ENCODE results near the gene NTM.
A peak's percentile ranks its signal among the peaks of the same experiment; 100 is the strongest.
"Not testable (repeated sequence)": the region's sequence is repeated elsewhere in the genome, so short reads cannot be mapped to it uniquely, and the experiment has no call there.

The NTM gene

DNA sequence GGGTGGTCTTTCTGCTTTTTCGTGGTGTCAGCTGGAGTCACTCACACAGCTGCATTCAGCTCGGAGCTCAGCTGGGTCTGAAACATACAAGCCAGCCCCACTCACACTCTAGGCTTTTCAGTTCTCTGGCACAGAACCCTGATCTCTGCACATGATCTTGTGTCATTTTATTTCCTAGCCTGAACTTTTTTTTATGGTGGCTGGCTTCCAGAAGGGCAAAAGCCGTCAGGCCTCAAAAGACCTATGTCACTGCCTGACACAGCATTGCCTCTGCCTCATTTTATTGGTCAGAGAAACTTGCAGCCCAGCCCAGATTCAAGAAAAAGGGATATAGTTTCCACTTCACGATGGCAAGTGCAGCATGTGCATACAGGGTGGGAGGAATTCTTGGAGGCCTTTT, 117.8 kb downstream of the NTM start:
- DNase-seq = peak in 29 of 58 donors; percentile 18 to 81 (median 46)

DNA sequence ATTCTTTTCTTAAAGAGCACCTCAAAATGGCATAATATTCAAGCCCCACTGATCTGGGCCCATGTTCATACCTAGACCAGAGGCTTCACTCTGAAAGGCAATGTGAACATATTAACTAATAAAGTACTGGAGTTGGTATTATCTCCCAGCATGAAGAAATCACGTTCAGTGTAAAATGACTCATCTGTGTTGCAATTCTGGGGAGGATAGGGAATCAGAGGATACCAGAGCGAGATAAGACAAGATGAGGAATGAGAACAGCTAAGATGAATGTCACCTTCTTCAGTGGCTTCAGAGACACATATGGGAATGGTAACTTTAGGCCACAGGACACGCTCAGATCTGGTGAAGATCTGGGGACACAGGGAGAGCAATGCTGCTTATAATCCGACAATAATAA, 121.1 kb downstream of the NTM start:
- no peak for DNase-seq

DNA sequence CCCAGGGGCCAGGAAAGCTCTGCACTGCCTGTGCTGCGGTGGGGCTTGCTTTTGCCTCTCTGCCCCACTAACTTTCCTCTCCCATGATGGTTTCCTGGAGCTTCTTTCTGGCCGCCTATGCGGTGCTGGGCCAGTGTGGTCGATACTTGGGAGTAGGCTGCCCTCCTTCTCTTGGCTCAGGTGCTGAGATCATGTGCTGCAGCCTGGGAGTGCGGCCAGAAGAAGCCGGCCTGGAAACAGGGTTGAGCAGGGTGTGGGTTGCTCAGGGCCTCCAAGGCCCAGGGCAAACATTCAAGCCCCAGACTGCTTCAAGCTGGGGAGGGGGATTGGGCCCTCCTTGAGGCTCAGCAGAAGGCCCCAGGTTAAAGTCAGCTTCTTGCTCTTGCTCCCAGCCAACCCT, 125.0 kb downstream of the NTM start:
- DNase-seq = peak in 48 of 58 donors; percentile 10 to 85 (median 60)

DNA sequence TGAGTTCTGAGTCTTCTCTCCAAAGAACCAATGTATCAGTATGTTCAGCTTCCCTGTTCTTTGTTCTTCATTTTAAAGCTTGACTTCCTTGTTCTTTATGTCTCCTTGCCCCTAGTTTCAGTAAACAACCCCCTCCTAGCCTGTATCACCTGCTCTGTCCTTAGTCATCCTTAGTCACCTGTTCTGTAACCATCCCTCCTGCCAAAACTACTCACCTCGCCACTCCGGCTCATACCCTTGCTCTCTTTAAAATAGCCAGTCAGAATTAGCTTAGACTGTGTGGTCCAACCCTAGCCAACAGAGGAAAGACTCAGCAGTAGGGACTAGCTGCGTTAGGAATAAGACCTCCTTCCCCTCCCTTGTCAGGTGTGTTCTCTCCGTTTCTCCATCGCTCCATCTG, 127.3 kb downstream of the NTM start:
- not testable (repeated sequence) for DNase-seq

DNA sequence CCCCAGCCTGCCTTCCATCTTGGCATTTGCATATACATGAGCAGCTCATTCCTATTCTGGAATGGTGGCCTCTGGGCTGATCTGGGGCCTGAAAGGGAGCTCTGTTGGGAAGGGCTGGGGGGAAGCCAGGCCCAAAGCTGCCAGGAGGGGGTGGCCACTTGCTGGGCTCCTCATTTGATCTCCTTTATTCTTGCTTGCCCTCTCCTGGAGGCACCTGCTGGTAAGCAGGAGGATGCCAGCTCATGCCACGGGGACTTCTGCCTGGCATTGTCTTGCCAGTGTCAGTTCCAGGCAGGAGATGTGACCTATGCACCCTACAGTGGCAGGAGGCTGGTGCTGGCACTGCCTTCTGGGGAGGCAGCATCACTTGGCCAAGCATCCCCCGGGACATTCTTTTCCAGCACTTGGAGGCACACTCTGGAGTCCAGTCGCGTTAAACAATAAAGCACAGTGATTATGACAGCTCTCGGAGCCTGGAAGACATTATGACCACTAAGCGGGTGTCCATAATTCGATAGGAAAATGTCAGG, 128.3 kb downstream of the NTM start:
- DNase-seq = peak in 51 of 58 donors; percentile 17 to 95 (median 66)

DNA sequence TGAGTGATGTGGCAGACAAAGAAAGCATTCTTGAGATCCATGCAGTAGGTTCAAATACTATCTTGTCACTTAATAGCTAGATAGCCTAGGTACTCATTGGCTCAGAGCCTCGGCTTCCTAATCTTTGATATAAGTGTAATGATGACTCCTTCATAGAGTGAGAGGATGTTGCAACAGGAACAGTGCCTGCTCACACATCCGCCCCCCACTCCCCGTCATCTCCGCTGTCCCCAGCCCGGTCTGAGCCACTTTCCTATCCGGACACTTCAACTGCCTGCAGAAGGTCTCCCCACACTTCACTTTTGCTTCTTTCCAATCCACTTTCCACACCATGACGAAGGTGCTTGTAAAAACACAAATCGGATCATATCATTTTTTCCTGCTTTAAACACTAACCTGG, 128.8 kb downstream of the NTM start:
- no peak for DNase-seq

DNA sequence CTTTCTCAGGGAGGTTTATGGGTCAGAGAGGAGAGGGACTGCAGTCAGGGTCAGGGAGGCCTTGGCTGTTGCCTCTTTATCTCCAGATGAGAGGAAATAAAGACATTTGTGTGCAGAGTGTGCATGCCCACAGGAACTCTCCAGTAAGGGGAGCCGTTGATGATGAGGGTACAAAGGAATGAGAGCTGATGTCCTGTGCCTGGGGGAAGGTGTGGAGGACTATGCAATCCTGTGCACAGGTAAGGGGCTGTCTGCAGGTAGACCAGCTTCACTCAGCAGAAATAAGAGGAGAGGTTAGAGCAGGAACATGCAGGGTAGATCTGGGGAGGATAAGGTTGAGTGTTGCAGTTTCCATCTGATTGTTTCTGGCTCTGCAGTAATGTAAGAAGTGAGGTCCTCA, 132.6 kb downstream of the NTM start:
- DNase-seq = no peak

DNA sequence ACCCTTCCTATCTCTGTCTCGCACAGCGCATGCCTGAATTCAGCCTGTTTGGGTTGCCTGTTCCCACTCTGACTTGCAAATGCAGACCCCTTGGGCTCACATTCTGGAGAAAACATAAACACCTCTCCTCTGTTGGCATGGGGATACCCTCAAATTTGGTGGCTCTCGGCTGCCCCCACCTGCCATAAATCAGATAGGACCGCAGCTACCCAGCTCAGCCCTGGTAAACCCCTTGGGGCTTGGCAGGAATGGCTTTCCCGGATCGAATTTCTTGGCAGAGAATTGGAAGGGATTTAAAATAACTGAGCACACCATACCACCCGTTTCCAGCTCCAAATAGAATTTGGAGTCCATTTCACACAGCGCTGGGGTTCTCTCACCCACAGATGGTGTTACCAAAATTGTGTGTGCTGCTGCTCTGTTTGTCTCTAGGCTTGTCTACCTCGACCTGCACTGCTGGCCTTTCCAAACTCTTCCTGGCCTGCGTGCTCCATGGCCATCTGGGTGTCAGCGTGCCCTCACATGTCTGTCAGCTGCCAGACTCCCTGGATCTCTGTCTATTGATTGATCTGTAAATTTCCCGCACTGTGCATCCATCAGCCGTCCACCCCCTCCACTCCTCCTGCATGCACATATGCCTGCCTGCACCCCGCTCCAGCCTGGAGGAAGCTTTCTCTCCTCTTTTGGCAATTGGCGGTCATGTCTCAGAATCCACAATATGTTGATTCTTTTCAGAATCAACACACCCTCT, 134.0 kb downstream of the NTM start:
- peak in 56 of 58 donors; percentile 24 to 88 (median 64) for DNase-seq

DNA sequence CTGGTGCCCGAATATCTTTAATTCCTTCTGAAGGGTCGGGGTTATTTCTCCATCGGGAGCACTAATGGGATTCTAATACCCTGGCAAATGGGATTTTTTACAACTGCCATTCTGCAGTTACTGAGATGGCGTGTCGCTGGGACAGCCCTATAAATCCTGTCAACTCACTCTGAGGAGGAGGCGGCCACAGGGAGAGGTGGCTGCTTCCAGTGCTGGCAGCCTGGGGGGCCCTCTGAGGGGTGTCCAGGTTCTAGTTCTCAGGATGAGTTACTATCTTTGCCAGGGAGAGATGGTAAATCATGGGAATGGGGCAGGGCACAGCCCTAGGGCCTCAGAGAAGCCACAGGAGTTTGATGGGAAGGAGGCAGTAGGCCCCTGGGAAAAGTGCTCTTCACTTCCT, 135.9 kb downstream of the NTM start:
- no peak for DNase-seq

DNA sequence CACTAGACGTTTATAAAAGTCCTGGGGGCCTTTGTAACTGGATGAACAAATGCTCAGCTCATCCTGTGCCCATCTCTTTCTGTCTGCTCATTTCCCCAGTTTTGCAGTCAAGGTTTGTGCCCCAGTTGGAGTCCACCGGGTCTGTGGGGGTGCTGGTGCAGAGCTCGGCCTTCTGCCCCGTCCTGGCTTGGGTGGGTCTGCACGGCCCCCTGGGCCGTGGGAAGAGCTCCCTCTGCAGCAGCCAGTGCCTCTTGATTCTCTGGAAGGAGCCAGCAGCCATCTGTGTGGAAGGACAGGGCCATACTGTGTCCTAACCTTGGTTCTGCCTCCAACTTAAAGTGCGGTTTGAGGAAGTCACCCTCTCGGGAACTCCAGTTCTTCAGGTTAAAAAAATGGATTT, 140.2 kb downstream of the NTM start:
- no peak for DNase-seq

DNA sequence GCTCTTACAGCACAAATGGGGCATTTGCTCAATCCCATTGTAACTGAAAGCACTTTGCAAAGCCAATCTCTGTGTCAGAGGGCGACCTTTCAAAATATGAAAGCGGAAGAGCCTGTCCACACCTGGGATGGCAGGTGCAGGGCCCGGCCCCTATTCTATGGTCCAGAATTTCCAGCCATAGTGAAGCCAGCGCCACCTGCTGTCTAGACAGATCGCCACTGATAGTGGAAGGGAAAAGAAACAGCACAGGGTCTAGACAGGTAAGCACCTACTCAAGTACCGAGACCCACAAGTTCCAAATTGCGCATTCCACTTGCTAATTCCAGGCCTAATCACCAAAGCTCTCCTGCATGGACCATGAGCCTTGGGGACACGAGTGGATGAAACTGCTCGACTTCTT, 141.4 kb downstream of the NTM start:
- DNase-seq = peak in 4 of 58 donors; percentile 10 to 33 (median 24)

DNA sequence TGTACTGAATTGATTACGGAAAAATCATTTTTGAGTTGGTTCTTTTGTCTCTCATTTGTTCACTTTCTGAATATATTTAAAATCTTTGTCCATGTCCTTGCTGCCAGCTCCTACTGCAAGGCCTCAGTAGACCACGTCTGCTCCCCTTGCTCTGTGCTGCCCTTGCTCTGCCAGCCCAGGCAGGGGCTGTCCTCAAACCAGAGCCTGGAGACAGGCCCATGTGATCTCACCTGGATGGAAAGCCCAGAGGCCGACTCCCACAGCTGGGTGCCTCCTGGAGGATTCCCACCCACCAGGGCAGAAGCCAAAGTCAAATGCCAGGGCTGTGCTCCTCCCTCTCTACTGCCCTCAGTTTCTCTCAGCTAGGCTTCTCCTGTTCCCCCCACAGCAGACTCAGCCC, 141.8 kb downstream of the NTM start:
- no peak for DNase-seq

DNA sequence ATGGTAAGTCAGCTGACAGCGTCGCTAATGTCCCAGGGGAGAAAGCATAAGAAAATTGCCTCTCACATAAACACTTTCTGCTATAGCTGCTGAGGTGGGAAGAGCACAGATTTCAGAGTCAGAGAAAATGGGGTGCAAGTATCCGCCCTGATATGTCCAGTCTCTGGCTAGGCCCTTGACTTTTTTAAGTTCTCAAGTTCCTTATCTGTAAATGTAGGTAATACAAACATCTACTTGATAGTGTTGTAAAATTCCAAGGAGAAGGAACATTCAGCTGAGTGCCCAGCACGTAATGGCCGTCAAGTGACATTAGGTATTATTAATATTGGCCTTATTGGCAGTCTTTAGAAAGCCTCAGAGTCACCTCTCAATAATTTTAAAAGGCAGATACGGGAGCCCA, 143.6 kb downstream of the NTM start:
- no peak for DNase-seq

DNA sequence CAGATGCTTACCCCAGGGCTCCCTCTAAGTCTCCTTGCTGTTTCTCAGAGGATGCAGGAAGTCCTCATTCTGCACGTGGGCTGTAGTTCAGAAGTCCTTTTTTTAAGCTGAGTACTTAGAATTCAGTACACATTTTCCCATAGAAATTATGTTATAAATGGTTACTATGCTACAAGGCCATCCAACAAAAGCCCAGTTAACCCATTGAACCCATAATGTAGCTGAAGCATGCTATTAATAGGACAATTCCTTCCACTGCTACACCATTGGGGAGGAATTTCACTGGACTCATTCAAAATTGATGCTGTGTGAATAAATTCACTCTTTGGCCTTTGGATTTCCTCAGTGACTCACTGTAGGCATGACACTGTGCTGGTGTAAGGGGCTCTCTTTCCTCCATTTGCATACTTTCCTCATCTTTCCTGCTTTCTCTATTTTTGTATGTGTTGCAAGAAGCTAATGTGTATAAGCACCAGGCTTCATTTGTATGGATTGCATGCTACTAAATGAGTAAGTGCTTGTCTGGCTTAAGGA, 148.0 kb downstream of the NTM start:
- DNase-seq = no peak

DNA sequence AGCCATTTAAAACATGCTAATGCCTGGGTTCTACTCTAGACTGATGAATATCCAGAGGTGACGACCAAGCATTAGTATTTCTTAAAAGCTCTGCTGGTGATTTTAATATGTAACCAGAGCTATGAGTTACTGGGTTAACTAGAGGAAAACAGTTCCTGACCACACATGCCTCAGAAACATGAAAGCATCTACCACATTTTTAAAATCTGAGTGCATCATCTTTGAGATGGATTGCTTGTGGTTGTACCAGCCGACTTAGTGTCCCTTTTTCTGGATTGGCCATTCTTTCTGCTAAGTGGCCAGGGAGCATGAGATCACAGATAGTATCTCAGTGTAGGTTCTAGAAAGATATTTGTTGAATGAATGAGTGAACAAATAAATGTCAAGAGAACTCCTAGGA, 152.4 kb downstream of the NTM start:
- no peak for DNase-seq

DNA sequence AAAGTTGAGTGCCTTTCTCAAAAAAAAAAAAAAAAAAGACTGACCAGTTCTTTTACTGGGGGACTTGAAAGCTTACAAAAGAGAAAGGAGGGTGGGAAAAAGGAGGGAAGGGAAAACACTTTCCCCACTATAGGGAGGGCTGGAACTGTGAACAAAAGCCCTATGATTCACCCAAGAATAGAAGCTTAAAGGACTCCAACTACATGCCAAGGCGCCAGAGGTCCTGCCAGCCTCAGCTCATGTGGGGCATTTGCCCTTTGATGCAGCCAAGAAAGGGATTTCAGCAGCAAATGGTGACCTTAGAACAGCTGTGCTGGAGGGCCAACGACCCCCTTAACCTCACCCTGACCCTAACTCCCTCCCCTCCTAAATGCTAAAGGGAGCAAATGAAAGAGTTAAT, 160.0 kb downstream of the NTM start:
- peak in 39 of 58 donors; percentile 18 to 86 (median 49) for DNase-seq

DNA sequence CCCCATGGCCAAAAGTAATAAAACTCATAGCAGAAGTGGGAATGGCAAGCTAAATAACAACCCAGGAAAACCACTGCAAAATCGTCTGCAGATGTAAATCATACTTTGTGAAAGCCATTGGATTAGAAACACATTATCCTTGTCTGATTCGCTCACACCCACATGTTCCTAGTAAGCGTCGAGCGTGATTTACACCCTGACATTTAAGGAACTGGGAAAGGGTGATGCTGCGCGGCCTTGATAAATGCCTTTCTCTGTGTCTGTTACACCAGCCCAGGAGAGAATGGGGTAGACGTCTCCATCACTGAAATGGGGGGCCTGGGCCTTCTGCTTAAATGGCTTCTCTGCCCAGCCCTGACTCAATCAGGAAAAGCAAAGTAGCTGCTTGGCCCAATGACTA, 162.7 kb downstream of the NTM start:
- peak in 3 of 58 donors; percentile 27 to 46 (median 37) for DNase-seq

DNA sequence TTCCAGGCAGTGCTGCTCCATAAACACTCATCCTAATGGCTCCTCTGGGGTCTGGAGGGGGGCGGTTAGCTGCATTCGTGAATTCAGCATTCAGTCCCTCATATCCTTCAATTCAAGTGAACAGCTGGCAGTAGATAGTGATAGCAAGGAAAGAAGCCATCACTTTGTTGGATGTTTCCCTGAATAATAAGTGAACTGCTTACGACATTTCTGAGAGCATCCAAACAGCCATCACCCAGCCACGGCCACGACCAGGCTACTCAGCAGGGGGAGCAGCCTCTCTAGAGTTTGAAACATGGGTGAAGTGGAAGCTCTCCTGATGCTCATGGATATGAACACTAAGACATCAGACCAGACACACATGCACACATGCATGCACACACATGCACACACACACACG, 163.6 kb downstream of the NTM start:
- peak in 38 of 58 donors; percentile 14 to 79 (median 42) for DNase-seq

DNA sequence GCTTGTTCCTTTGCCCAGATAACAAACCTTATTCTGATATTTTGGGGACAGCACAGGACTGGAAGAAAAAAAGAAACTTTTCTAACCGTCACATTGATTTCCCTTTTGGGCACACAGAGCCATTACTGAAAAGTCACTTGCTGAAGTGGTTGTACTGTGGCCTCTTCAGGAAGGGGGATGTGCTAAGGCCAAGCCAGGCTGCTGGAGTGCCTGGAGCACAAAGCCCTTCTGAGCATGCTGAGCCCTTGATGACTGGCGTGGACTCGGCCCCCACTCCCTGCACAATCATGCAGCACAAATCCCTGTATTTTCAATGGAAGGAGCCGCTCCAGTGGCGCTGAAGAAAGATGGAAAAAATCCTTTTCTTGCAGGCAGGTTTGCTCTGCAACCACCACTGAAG, 164.2 kb downstream of the NTM start:
- peak in 39 of 58 donors; percentile 13 to 73 (median 47) for DNase-seq

DNA sequence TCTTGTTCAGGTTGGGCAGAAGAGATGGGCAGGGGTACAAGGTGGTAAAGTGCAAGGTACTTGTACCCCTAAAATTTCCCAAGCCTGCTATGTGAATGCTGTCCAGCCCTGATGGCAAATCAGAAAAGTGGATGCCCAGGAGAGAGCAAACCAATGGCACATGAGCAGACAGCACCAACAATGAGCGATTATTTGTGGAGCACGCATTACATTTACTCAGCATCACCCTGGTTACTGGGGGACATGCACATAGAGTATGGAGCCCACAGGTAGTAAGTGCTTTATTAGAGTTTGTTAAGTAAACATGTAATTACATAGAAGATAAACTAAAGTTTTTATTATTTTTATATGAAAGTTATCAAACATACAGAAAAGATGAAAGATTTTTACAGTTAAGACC, 165.7 kb downstream of the NTM start:
- peak in 5 of 58 donors; percentile 13 to 39 (median 26) for DNase-seq

DNA sequence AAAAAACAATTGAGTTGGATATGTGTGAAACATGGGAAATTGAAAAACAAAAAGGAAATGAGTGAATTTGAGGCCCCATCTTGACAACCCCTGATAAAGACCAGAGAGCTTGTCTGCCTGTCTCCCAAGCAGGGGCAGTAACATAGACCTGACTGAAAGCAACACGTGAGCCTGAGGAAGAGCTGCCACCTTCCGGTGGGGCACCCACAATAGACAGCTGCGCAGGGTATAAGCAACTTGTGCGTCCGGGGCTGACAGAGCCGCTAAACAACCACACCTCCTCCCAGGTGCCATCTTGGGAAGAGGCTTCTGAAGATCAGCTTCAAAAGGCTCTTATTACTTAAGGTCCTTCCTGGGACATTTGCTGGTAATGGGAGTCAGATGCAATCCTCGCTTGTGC, 166.8 kb downstream of the NTM start:
- no peak for DNase-seq

DNA sequence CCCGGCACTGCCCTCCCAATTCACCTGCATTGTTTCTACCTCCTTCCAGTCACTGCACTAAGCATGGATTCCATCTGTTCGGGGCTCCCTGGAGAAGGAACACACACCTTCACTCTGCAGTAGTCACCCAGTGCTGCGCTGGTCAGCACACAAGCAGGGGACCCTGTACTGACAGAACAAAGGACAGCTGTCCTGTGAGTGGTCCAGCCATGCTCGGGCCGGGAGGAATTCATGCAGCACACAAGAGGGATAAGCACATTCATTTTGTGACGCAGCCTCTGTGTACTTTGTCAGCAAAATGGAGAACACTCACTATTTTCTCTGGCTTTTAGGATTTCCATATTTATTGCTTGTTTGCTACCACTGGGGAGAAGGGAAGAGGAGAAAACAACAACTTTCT, 167.3 kb downstream of the NTM start:
- peak in 7 of 58 donors; percentile 14 to 33 (median 23) for DNase-seq

DNA sequence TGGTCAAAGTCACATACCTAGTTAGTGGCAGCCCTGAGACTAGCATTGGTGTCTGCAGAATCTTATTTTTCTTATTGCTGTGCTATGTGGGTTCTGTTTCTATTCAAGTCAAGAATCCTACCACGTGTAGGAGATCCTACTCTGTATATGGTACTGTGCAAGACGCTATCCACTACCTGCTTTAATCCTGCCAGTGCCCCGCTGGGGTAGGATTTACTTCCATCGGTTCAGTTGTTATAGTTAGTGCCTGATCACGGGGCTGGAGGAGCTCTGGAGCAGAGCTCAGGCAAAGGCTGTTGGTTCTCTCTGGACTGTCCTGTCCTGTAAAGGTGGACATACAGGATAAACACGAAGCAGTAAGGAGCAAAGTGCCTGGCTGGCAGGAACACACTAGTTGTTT, 167.9 kb downstream of the NTM start:
- DNase-seq = peak in 2 of 58 donors; percentile 16 to 37
